Left colon (tissue), 2 donors: ENCODE results near the gene IMMP2L. TPM values are rescaled to one million over a fixed set of nuclear protein-coding genes. Genes with fewer than 3 reads are reported as not detected.

ENCODE experiments used
- ATAC-seq: fragments of 200-7000 bp; cut with Tn5 transposase; one replicate; pipeline ENCODE4 v1.9.1; 2020; ENCODE audit warnings: mild to moderate bottlenecking, moderate library complexity
- DNase-seq, 2 donors: peaks; one replicate each; pipeline ENCODE4 v3.0.0-alpha.2; 2020
- intact Hi-C, 2 donors: fragments of 100-400 bp; cut with DNase I in 1 of 2; cut with micrococcal nuclease in 1 of 2; formaldehyde crosslinking; loops; one replicate each; pipeline versions ENCODE4 v1.11.2 to v1.14.0; 2022; cut with DNase I, micrococcal nuclease
- total RNA-seq, 2 donors: library from RNA; stranded (reverse); fragmentation: NEBNext Ultra II Directional; extraction: Animal tissue kit (Norgen Biotek cat#: 25700); gene quantifications; one replicate each; pipeline ENCODE4 v1.2.1, GENCODE V29; 2021
- donor health status: DM: no; HTN: no; CAD: no.
- donor health status: DM: yes; HTN: yes; CAD: no.

Gene IMMP2L
- total RNA-seq, 2 donors from 2014 or later: 11.1 to 11.8 TPM

DNA sequence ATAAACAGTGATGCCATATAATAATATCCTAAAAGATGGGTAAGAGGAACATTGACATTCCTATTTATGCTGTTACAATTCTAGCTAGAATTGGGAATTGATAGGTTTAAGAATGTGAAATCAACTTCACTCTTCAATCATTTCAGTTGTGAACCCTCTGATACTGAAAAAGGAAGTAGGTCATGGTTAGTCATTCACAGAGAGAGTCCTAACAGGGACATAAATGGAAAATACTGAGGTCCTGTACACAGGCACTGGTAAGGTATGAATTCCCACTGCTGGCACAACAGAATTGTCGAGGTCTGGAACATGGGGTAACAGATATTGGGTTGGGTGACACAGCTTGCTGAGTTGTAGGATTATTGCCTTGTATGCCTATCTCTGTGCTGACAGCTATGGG, 760.8 kb downstream of the IMMP2L start:
- intact Hi-C loops: no loop called here
- ATAC-seq (no peak), DNase-seq (no peak)

DNA sequence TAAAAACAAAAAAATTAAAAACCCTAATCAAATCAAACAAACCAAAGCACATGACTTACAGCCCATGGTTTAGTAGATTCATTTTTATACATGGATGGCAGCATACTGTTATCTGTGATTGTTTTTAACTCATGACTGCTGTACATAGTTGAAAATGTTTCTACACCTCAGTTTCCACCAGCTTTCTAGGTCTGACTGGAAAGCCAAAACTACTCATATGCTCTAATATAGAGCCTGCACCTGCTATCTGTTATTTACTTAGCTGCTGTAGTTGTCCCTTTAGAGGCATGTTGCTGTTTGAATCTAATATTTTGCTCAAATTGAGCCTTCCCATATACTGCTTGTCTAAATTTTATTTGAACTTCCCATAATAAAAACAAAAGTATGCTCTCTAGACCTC, 761.3 kb downstream of the IMMP2L start:
- ATAC-seq: no peak
- intact Hi-C loops: no loop called here
- no peak for DNase-seq

DNA sequence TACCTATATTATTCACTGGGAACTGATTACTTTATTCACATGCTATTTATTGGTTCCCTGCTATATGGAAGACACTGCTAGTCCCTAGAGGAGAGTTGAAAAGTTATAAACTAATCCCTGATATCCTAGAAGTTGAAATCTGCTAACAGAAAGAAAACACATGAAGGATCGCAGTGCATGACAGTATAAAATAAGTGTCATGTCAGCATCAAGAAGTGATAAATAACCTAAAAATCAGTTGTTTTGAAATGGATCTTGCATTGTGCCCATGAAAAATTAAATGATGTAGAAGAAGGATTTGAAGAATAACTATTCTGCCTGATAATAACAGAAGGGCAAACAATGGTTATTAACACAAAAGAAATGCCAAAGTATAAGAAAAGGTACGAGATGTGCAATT, 764.6 kb downstream of the IMMP2L start:
- ATAC-seq: no peak
- intact Hi-C loops: no loop called here
- DNase-seq: no peak

DNA sequence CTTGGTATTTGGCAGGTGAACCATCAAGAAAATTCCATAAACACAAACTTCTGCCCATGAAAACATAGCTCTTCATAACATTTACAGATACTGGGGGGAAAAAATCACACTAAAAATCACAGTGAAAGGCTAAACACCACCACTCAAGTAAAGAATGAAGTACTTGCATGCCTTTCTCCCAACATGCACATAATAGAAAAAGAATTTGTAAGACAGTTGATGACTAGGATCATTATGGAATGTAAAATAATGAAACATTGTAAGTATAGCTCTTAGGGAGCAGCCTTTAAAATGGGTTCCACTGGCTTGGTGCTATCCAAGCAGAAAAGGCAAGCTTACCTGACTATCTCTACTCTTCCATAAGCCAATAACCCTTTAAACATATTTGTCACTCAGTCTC, 771.3 kb downstream of the IMMP2L start:
- ATAC-seq (no peak), DNase-seq (no peak)
- intact Hi-C loops: no loop called here

DNA sequence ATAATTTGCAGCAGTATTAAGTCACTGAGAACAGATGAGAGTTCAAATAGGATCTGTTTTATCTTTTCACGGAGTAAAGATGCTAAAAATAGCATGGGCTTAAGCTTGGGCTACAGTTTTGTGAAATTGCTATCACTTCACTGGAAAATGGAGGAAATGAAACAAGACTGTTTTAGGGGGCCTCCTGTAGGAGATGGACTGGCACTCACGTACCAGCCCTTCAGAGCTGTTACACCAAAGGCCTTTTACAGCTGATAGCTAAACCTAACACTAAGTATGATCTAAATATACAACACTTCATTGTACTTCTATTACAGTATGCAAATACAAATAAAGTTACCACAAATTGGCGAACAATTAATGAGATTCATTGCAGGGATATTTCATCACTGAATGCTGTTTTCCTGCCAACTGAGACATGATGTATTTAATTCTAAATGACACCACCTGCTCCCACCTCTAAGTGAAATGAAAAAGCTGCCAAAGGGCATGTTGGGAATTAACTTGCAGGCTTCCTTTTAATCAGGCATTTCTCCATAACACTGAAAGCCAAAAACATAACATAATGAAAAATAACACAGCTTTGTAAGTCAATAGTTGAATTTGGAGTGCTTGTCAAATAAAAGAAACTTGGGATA, 775.8 kb downstream of the IMMP2L start:
- DNase-seq: no peak
- intact Hi-C loops: no loop called here
- ATAC-seq: no peak

DNA sequence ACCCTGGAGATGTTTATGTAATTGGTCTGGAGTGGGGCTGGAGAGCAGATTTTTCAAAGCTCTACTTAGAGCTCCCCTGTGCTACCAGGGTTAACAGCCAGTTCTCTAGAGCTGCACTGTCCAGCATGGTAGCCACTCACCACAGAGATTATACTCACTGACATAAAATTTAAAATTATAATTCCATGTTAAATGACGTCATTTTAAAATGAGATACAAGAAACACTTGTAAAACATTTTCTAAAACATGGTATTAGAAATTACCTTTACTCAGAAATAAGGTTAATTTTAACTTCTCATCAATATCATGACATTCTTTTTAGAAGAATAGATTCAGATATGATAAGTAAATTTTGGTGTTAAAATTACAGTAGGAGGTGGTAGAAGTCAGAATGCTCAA, 777.5 kb downstream of the IMMP2L start:
- ATAC-seq (no peak), DNase-seq (no peak)
- intact Hi-C loops: no loop called here

DNA sequence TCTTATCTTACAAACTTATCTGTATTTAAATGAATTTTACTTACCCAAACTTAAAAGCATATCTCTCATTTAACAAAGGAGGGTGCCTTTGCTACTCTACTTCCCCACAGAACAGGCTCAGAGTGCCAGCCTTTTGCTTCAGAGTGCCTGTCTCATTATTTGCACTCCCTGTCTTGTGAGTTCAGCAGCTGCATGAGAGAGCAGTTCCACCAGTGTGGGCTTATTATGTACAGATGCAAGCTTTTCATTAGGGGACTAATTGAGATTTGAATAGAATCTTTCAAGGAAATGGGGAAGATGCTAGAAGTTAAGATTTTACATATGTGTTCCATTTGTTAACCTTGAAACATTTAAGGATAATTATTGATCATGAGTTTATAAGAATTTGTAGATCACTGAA, 781.6 kb downstream of the IMMP2L start:
- DNase-seq: no peak
- no peak for ATAC-seq
- intact Hi-C loops: no loop called here

DNA sequence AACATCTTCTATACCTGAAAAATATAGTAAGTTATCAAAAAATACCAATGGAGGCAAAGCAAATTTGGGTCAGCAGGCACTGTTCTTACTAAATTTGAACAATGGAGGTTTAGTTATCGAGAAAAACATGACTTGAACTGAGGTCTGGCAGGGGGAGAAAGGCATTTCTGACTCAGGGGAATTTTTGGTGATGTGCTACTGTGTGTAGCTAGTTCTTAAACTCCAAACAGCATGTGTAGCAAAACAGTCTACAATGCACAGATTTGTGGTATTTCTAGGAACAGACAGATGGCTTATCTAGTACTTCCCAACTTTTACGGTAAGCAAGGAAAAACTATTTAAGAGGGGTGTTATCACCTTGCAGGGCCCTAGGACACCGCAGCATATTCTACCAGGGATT, 783.0 kb downstream of the IMMP2L start:
- DNase-seq: no peak
- ATAC-seq: no peak
- intact Hi-C loops: no loop called here

DNA sequence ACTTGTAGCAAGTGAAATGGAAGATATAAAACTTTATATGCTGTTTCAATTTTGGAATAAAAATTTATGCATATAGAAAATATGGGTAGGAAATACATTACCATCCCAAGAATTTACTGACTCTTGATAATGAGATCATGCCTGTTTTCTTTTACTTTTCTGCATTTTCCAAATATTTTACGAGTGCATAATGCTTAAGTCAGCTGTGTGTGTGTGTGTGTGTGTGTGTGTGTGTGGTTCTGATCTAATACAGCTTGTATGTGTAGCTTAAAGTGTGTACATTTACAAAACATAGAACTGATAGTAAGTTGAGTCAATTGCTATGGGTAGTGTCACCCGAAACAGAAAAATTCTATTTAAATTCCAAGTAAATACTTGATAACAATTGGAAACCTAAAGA, 787.2 kb downstream of the IMMP2L start:
- ATAC-seq (no peak), DNase-seq (no peak)
- intact Hi-C loops: no loop called here

DNA sequence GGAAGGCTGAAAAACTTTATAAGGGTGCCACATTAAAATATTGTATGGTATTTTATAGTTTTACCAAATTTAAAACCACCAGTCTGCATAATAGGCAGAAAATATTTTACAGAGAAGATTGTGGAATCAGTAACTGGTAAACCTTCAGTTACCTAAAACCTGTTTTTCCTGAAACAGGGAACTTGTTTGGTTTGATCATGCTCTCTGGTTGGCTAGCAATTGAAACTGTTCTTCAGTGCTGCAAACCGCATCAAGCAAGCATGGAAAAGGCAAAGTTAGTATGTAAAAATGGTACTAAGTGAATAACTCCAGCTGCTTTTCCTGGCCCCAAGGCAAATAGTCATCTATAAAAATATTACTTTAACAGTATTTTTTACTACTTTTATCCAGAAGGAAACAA, 788.2 kb downstream of the IMMP2L start:
- ATAC-seq: no peak
- intact Hi-C loops: no loop called here
- DNase-seq: no peak

DNA sequence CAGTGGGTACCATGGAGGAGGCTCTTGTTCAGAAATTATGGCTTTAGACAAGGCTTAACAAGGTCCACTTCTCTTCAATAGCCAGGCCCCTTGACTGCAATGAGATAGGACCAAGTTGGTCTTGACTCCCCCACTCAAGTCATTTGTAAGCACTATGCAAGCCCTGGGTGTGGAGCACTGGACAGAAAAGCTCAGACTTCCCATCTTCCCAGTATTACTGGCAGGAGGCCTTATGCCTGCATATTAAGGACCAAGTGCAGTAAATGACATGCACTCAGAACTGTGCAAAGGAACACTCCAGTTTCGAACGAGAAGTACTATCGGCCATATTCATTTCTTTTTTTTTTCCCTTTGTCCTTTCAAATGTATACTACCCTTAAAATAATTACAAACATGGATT, 789.7 kb downstream of the IMMP2L start:
- DNase-seq (no peak), ATAC-seq (no peak)
- intact Hi-C loops: no loop called here

DNA sequence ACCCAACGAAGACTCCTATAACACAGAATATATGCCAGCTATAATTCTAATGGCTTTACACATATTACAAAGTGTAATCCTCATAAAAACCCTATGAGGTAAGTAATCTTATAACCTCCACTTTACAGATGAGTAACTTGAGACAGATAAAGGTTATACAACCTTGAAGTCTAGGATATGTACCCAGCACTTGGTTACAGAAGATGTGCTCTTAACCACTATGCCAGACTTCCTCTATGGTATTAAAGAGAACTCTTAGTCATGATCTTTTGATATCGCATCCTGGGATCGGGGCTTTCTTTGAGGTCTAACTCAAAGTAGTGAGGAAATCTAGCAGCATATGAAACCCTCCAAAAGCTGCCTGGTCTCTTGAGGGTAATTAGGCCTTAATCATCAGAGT, 790.6 kb downstream of the IMMP2L start:
- intact Hi-C loops: no loop called here
- no peak for ATAC-seq
- DNase-seq: no peak

DNA sequence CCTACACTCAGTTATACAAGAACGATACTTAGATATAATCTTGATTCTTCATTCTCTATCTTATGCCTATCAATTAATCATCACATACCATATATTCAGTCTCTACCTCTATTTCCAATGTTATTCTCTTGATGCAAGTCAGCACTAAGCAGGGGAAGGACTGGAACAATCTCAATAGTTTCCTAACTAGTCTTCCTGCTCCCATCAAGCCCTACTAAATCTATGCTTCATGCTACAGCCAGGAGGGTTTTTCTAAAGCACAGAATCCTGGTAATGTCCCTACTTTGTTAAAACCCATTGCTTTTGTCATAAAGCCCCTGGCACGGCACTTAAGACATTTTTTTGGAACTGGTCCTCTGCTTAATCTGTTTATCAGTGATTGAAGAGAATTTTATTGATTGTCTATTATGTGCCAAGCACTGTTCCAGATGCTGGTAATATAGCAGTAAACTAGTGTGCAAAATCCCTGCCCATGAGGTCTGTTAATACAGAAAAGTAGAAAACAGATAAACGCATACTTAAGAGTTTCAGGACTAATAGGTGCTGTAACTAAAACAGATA, 794.7 kb downstream of the IMMP2L start:
- ATAC-seq (no peak), DNase-seq (no peak)
- intact Hi-C loops: no loop called here

DNA sequence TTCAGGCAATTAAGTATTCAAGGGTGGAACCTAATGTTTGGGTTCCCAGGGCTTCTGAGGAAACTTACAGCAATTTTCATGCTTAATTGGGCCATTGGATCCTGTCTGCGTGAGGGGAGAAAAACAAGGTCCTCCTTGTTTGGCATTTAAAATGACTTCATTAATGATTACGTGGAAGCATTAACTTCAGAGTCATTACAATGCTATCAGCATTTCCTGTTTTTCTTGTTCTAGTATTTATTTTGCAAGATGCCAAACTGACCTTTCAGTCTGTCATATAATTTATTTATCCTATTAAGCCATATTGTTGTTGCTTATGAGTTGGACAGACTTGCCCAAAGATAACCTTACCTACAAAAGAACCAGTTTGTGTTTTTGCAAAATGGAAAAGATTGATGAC, 795.4 kb downstream of the IMMP2L start:
- intact Hi-C loops: no loop called here
- DNase-seq (no peak), ATAC-seq (no peak)

DNA sequence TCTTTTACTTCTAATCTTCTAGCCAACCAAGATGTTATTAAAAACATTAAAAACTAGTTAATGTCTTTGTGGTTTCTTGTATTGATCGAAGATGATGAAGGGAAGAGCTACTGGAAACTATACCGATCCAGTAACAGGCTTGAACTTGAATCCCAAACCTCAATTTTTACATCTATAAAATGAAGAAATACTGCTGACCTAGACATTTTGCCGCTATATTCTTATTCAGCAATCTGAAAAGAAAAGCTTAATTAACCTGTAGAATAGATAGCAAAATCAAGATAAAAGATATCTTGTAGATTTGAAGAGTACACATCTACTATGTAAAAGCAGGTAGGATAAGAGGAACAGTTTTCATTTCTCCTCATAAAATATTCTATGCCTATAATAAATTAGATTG, 797.4 kb downstream of the IMMP2L start:
- DNase-seq (no peak), ATAC-seq (no peak)
- intact Hi-C loops: no loop called here

DNA sequence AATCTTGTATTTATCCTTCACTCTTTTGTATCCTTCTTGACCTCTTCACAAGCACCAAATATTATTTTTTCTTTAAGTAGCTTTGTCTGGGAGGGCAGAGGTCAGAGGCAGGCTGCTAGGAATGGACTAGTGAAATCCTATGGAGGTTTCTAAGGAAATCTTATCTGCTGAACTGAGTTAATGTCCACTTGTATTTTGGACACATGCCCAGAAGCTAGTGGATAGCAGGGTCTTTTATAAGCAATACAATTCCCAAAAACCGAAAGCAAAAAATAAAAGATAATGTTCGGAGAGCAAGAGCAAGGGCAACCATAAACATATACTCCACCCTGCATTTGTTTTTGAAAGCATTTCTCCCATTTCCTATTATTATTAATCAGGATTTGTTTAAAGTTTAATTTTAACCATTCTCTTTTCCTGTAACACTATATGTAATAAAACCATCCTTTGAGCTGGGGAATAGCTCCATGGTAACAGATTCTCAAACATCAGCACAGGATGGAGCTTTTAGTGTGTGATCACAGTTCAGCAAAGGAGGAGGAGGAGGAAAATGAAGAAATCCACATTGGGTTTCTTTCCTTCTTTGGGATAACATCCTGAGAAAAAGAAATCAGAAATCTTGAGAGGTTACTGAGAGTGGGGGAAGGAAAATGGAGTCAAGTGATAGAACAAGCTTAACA, 799.6 kb downstream of the IMMP2L start:
- DNase-seq: no peak
- intact Hi-C loops: no loop called here
- no peak for ATAC-seq

DNA sequence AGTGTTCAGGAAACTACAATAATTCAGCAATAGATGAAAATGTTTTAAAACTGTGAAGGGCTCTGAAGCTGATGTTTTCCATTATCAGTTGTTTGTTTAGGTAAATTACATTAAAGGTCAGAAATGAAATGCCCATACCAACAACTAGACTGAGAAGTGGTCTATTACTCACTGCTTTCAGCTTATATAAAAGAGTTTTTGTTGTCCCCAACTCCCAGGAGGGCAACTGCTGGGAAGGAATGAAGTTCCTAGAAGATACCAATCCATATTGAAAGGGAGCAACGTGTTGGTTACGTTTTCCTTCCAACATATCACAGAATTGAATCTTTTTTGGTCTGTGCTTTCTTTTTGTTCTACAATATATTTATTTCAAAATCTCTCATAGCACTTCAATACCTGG, 802.0 kb downstream of the IMMP2L start:
- intact Hi-C loops: no loop called here
- DNase-seq (no peak), ATAC-seq (no peak)

DNA sequence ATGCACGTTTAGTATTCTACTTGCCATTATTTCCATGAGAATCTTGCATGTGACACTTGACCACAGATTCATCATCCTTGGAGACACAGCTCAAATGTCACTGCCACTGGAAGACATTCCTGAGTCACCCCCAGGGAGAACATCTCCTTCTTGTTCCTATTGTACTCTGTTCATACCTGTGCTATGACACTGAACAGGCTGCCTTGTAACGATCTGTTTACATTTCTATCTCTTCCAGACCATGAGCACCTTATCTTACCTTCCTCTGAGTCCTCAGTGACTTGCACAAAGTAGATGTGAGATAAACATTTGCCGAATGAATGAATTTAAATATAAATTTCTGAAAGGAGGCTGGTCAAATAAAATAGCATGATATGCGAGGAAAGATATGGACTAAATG, 803.2 kb downstream of the IMMP2L start:
- ATAC-seq (no peak), DNase-seq (no peak)
- intact Hi-C loops: no loop called here

DNA sequence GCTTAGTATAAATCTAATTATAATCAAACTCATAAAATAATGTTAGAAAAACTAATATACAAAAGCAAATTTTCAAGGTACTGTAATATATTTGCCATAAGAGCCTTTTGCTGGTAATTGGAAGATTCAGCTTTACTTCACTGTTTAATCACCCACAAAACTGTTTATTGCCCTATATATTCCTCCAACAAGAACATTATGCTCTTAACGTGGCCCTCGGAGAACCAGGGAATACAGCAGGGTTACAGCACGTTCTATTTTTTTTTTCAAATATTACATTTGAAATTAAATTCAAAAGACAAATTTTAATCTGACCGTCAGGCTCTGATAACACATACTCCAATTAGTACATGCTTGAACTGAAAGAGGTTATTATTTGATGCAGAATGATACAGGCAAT, 807.6 kb downstream of the IMMP2L start:
- no peak for DNase-seq
- ATAC-seq: no peak
- intact Hi-C loops: no loop called here

DNA sequence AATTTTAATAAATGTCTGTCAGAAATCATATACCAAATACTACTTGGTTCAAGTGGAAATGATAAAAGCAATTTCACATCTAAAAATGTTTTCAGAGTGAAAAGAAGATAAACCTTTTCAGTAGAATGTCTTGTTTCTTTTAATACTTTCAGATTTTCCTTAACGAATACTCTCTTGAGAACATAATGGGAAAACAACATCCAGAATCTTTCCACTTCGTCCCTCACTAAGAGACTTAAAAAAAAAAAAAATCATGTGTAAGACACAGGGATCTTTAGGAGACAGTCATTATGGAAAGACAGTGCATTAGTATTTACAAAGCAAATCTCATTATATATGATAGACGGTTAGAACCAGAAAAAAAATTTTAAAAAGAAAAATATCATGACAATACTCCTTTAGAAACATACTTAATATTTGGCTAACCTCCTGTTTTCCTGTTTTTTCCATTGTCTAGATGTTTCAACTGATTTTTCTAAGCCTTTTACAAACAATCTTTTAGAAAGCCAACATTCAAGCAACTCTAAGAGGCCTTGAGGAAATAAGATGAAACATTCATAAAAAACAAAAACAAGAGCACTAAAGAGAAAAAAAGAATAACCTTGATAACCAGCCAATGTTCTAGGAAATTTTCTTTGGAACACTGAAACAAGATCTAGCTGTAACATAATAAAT, 811.2 kb downstream of the IMMP2L start:
- intact Hi-C loops: no loop called here
- no peak for ATAC-seq
- no peak for DNase-seq
